GM12878 (cell line): Measurements from ENCODE around the gene CDC6. TPM values are rescaled to one million over a fixed set of nuclear protein-coding genes. Genes with fewer than 3 reads are reported as not detected.

Source experiments
- ATAC-seq: fragments of 200-7000 bp; cut with Tn5 transposase; 3 replicates; pipeline ENCODE4 v1.9.1; 2020; ENCODE audit warnings: mild to moderate bottlenecking, moderate library complexity
- BruUV-seq: library from RNA; stranded (reverse); fragments of 400-500 nt; replicated peaks from 2 replicates; lab custom pipeline; 2021; lab: Mats Ljungman, UMichigan
- CTCF ChIA-PET: fragments of 300-600 bp; sonication (Branson Sonifier 250); formaldehyde crosslinking; extraction: SDS; loops from one replicate; lab custom pipeline; 2021; ENCODE audit warnings: inconsistent platforms; lab: Yijun Ruan, JAX
- POLR2A ChIA-PET: fragments of 350-600 bp; formaldehyde crosslinking; extraction: SDS; loops from one replicate; lab custom pipeline; 2021; ENCODE audit warnings: inconsistent platforms; lab: Charles Lee
- RAD21 ChIA-PET: fragments of 300-600 bp; sonication (Branson Sonifier 250); formaldehyde crosslinking; loops from one replicate; lab custom pipeline; 2023; ENCODE audit warnings: antibody characterized with exemption; ENCODE audit not compliant: unreplicated experiment; lab: Charles Lee
- SMC1A ChIA-PET: fragments of 300-600 bp; sonication (Branson Sonifier 250); formaldehyde crosslinking; loops from one replicate; lab custom pipeline; 2023; ENCODE audit not compliant: unreplicated experiment, uncharacterized antibody; lab: Charles Lee
- DNase-seq: peaks from one replicate; pipeline ENCODE4 v3.0.0-alpha.2; 2011; ENCODE audit warnings: low read depth, low spot score
- FAIRE-seq: peaks from 3 replicates; lab custom pipeline; 2011; peaks lifted over from hg19 to GRCh38; lab: Jason Lieb, UNC
- H2AFZ ChIP-seq: 2 replicates; pipeline ENCODE4 v1.6.0; 2011; ENCODE audit warnings: low read depth, low read length, control low read depth; ENCODE audit not compliant: control insufficient read depth
- H3K27ac ChIP-seq: 2 replicates; pipeline ENCODE4 v1.5.1; 2011; ENCODE audit warnings: control low read depth; ENCODE audit not compliant: control insufficient read depth, insufficient read depth
- H3K27me3 ChIP-seq, 2 experiments: replicated peaks in 1 of 2; 2 replicates each; pipeline versions ENCODE4 v1.6.0 to v1.6.1; 2011; ENCODE audit warnings: low read length in 1 of 2; ENCODE audit not compliant: control insufficient read depth in 2 of 2, insufficient read depth in 2 of 2
- H3K36me3 ChIP-seq, 2 experiments: 2 replicates each; pipeline ENCODE4 v1.5.1; 2011; ENCODE audit warnings: low read length in 1 of 2; ENCODE audit not compliant: control insufficient read depth in 2 of 2, insufficient read depth in 2 of 2
- H3K4me1 ChIP-seq: 2 replicates; pipeline ENCODE4 v1.6.1; 2011; ENCODE audit warnings: mild to moderate bottlenecking, low read length, moderate library complexity, mixed read lengths; ENCODE audit not compliant: control insufficient read depth, insufficient read depth
- H3K4me2 ChIP-seq: 2 replicates; pipeline ENCODE4 v1.6.0; 2011; ENCODE audit warnings: control low read depth; ENCODE audit not compliant: control insufficient read depth, insufficient read depth
- H3K4me3 ChIP-seq: fragments of 200-600 bp; sonication (generic); 2 replicates; pipeline ENCODE4 v1.5.1; 2016
- H3K79me2 ChIP-seq: 2 replicates; pipeline ENCODE4 v1.6.0; 2011; ENCODE audit warnings: low read length; ENCODE audit not compliant: control insufficient read depth, insufficient read depth
- H3K9ac ChIP-seq: 2 replicates; pipeline ENCODE4 v1.8.0; 2011; ENCODE audit warnings: low read length, control low read depth, mixed read lengths; ENCODE audit not compliant: control insufficient read depth, insufficient read depth
- H3K9me3 ChIP-seq: replicated peaks from 3 replicates; pipeline ENCODE4 v1.5.1; 2011; ENCODE audit warnings: mild to moderate bottlenecking, low read length; ENCODE audit not compliant: control insufficient read depth, insufficient read depth
- H4K20me1 ChIP-seq: 2 replicates; pipeline ENCODE4 v1.6.0; 2011; ENCODE audit not compliant: control insufficient read depth, insufficient read depth
- CEBPB ChIP-seq, 2 experiments: fragments of 150-350 bp in 1 of 2; IDR thresholded peaks; 2 replicates each; pipeline ENCODE4 v1.6.1; 2012 to 2014; ENCODE audit warnings: low read depth in 2 of 2, low read length in 2 of 2, borderline replicate concordance in 1 of 2, inconsistent platforms in 1 of 2
- E2F8 ChIP-seq: fragments of 450-650 bp; IDR thresholded peaks from 2 replicates; pipeline ENCODE4 v1.6.1; 2018; ENCODE audit warnings: mild to moderate bottlenecking, low read depth, moderate library complexity; ENCODE audit not compliant: partially characterized antibody
- MAX ChIP-seq: IDR thresholded peaks from 2 replicates; pipeline ENCODE4 v1.6.1; 2012; ENCODE audit warnings: low read depth, low read length, improper control_type of control experiment
- MTA3 ChIP-seq: IDR thresholded peaks from 2 replicates; pipeline ENCODE4 v1.6.1; 2012; ENCODE audit warnings: low read length, inconsistent platforms, borderline replicate concordance
- SP1 ChIP-seq: IDR thresholded peaks from one replicate; pipeline ENCODE4 v1.6.1; 2011; ENCODE audit warnings: low read depth, low read length
- ZNF622 ChIP-seq: fragments of 450-650 bp; IDR thresholded peaks from 2 replicates; pipeline ENCODE4 v1.6.1; 2017; ENCODE audit warnings: mild to moderate bottlenecking, inconsistent platforms
- ZSCAN29 ChIP-seq: fragments of 450-650 bp; IDR thresholded peaks from 2 replicates; pipeline ENCODE4 v1.6.1; 2017; ENCODE audit warnings: mild to moderate bottlenecking, moderate library complexity
- WGBS: methylation state at CpG from one replicate; pipeline ENCODE4 v1.1.6; 2016; ENCODE audit warnings: low lambda C conversion rate; ENCODE audit not compliant: insufficient replicate concordance, insufficient coverage; ENCODE audit errors: missing lambda C conversion rate; 5-methylcytosine and 5-hydroxymethylcytosine counted together
- in situ Hi-C: fragments of 300-500 bp; cut with MboI; formaldehyde crosslinking; loops from 9 replicates; pipeline ENCODE4 v1.14.3; 2018; ENCODE audit warnings: mixed read lengths
- intact Hi-C: fragments of 100-400 bp; cut with micrococcal nuclease; formaldehyde crosslinking; loops from one replicate; pipeline ENCODE4 v1.14.2; 2022; ENCODE audit not compliant: unreplicated experiment
- polyA plus RNA-seq, 11 experiments: library from polyadenylated mRNA; depleted of rRNA in 4 of 11; unstranded in 6 of 11; stranded (reverse) in 5 of 11; fragments of >200 nt; fragmentation: Nextera tagmentation in 4 of 11; fragmentation: Illumina TruSeq in 1 of 11; extraction: Ambion mirVana in 4 of 11; extraction: Trizol in 1 of 11; gene quantifications; 1 replicate in 1 of 11; 2 replicates in 10 of 11; pipeline versions ENCODE4 v1.2.1 to v1.2.3, GENCODE V29; 2011 to 2016; ENCODE audit warnings: inconsistent platforms in 2 of 11, missing spikeins in 2 of 11, low read depth in 1 of 11
- total RNA-seq, 4 experiments: library from RNA; depleted of rRNA in 3 of 4; stranded (reverse); fragments of >200 nt in 3 of 4; fragmentation: Illumina TruSeq in 1 of 4; extraction: Trizol in 1 of 4; gene quantifications; 2 replicates each; pipeline versions ENCODE4 v1.2.1 to v1.2.3, GENCODE V29; 2013 to 2021

CDC6 gene
- total and polyA plus RNA-seq, 10 of the 15 experiments (the other 5 are each of a cell fraction or from before 2014, with no cell fraction given): 13.3 to 60.9 (median 47.6) TPM

- no TSS peak for BruUV-seq
- in situ Hi-C loops: no loop called here
- peaks cover 49% of the 10 kb centered on the region for H3K79me2 ChIP-seq
These were observed 58.5 kb downstream of the CDC6 start for GRCh38 chr17:40345994-40346764.

More at GRCh38 chr17:40345994-40346764, 58.5 kb downstream of the CDC6 start:
- no peaks in the 10 kb centered on the region for H4K20me1 ChIP-seq
- H3K27me3 ChIP-seq: no peaks in the 10 kb centered on the region
- peaks cover 6 to 27% of the 10 kb centered on the region in 2 experiments for H3K36me3 ChIP-seq
- intact Hi-C loops: no loop called here
- FAIRE-seq (no peak), ATAC-seq (no peak), DNase-seq (no peak)
- no peak overlapping the region for H3K4me2 ChIP-seq
- ChIA-PET CTCF (interaction anchor here (1.5 to 3.6 kb wide), 4 partner anchors 8 to 29 kb away, joined by 3 to 16 read pairs (median 4); no protein-coding TSS in a partner anchor), POLR2A (no interaction called here), SMC1A (interaction anchor here (0.8 to 1.3 kb wide), 6 partner anchors 8 to 53 kb away, joined by 3 to 6 read pairs (median 4); no protein-coding TSS in a partner anchor), RAD21 (interaction anchor here (0.9 to 1.2 kb wide), 3 partner anchors 9 to 24 kb away, joined by 3 to 4 read pairs (median 3); no protein-coding TSS in a partner anchor)
- H3K9ac ChIP-seq: no peak overlapping the region
- peaks cover 36% of the 10 kb centered on the region for H3K4me1 ChIP-seq
- H3K9me3 ChIP-seq: no peaks in the 10 kb centered on the region
- TF ChIP-seq SP1 (no peak), CEBPB (IDR thresholded peaks at IDR 0.05; ENCODE audit: borderline replicate concordance in 1 of 2, low read depth in 2 of 2, low read length in 2 of 2) (no peak), MAX (no peak), ZNF622 (no peak), MTA3 (no peak), E2F8 (no peak), ZSCAN29 (no peak)
- H3K27ac ChIP-seq: no peak overlapping the region
- no peak overlapping the region for H3K4me3 ChIP-seq
- 88% methylated on average over 11 of the region's 11 CpGs for WGBS
- H2AFZ ChIP-seq: no peak overlapping the region
